Neural progenitor cell (in vitro differentiated cells): ENCODE measurements around the gene RRN3.
"Not testable (repeated sequence)": the region's sequence is repeated elsewhere in the genome, so short reads cannot be mapped to it uniquely, and the experiment has no call there.

Experiments used
- EZH2 ChIP-seq: fragments of 200-600 bp; sonication (generic); IDR thresholded peaks from 2 replicates; pipeline ENCODE4 v1.6.1; 2017; ENCODE audit warnings: antibody characterized with exemption, mild to moderate bottlenecking, moderate library complexity
- EZH2phosphoT487 ChIP-seq: fragments of 200-600 bp; sonication (generic); IDR thresholded peaks from 2 replicates; pipeline ENCODE4 v1.6.1; 2017; ENCODE audit warnings: antibody characterized with exemption
- TF ChIP-seq, protein P1 (sequence below): fragments of 200-600 bp; sonication (generic); IDR thresholded peaks from 2 replicates; pipeline ENCODE4 v1.5.1; 2017; ENCODE audit warnings: antibody characterized with exemption, mild to moderate bottlenecking

DNA sequence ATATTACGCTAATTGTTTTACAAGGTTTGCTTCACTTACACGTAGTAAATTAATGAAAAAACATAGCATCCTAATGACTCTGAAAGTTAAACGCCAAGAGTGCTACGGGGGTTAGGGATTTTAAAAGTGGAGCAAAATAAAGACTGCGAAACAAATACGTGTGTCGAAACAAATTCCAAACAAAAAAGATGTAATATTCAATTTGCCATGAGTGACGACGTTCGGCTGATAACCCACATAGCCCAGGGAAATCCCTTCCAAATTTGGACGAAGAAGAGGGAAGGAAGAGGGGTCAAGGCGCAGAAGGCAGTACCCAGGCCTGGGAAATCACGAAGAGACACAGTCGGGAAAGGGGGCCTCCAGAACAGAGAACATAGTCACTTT, 509 bp downstream of the RRN3 start:
- not testable (repeated sequence) for TF ChIP-seq EZH2phosphoT487, EZH2
- TF ChIP-seq, protein P1, sequence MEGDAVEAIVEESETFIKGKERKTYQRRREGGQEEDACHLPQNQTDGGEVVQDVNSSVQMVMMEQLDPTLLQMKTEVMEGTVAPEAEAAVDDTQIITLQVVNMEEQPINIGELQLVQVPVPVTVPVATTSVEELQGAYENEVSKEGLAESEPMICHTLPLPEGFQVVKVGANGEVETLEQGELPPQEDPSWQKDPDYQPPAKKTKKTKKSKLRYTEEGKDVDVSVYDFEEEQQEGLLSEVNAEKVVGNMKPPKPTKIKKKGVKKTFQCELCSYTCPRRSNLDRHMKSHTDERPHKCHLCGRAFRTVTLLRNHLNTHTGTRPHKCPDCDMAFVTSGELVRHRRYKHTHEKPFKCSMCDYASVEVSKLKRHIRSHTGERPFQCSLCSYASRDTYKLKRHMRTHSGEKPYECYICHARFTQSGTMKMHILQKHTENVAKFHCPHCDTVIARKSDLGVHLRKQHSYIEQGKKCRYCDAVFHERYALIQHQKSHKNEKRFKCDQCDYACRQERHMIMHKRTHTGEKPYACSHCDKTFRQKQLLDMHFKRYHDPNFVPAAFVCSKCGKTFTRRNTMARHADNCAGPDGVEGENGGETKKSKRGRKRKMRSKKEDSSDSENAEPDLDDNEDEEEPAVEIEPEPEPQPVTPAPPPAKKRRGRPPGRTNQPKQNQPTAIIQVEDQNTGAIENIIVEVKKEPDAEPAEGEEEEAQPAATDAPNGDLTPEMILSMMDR, result not testable (repeated sequence)
